Measurements from ENCODE around the gene VDR. TPM values are rescaled to one million over a fixed set of nuclear protein-coding genes. Genes with fewer than 3 reads are reported as not detected.
"Not testable (repeated sequence)": the region's sequence is repeated elsewhere in the genome, so short reads cannot be mapped to it uniquely, and the experiment has no call there.

VDR gene
- polyA plus RNA-seq, 10 donors: 0.21 to 1.5 (median 0.44) TPM

GRCh38 chr12:47829584-47829983 is 75.2 kb downstream of the VDR start:
- no peak for DNase-seq

GRCh38 chr12:47828976-47829482 is 75.8 kb downstream of the VDR start:
- peak in 1 of 3 donors; percentile 78 for DNase-seq

GRCh38 chr12:47828008-47828975 is 76.5 kb downstream of the VDR start:
- DNase-seq: peak in 1 of 3 donors; percentile 86

- peak in 1 of 3 donors; percentile 54 for DNase-seq
These were observed 79.6 kb downstream of the VDR start for GRCh38 chr12:47825173-47825639.

GRCh38 chr12:47824635-47825034 is 80.2 kb downstream of the VDR start:
- DNase-seq: no peak

- DNase-seq: no peak
These were observed 80.6 kb downstream of the VDR start for GRCh38 chr12:47824198-47824597.

- no peak for DNase-seq
These were observed 81.2 kb downstream of the VDR start for GRCh38 chr12:47823422-47824086.

- DNase-seq: no peak
These were observed 81.9 kb downstream of the VDR start for GRCh38 chr12:47822863-47823262.

GRCh38 chr12:47822401-47822800 is 82.4 kb downstream of the VDR start:
- DNase-seq: peak in 2 of 3 donors; percentile 68 to 70

- no peak for DNase-seq
These were observed 83.5 kb downstream of the VDR start for GRCh38 chr12:47821346-47821706.

GRCh38 chr12:47820631-47821345 is 84.0 kb downstream of the VDR start:
- peak; percentile 88 to 97 (median 94) for DNase-seq

GRCh38 chr12:47819896-47820630 is 84.7 kb downstream of the VDR start, which contains the start of gene HDAC7:
Gene HDAC7, minus strand, starts transcription at chr12:47819903. Its CDS starts 118 bp downstream, at chr12:47819785.
- peak; percentile 86 to 95 (median 94) for DNase-seq

- peak in 1 of 3 donors; percentile 79 for DNase-seq
These were observed 85.5 kb downstream of the VDR start for GRCh38 chr12:47819138-47819895.

GRCh38 chr12:47818467-47819137 is 86.2 kb downstream of the VDR start:
- DNase-seq: peak in 1 of 3 donors; percentile 61

GRCh38 chr12:47818007-47818376 is 86.8 kb downstream of the VDR start:
- no peak for DNase-seq

- peak in 1 of 3 donors; percentile 55 for DNase-seq
These were observed 87.4 kb downstream of the VDR start for GRCh38 chr12:47817272-47818006.

GRCh38 chr12:47816403-47817271 is 88.2 kb downstream of the VDR start:
- peak in 1 of 3 donors; percentile 37 for DNase-seq

- not testable (repeated sequence) for DNase-seq
These were observed 89.3 kb downstream of the VDR start for GRCh38 chr12:47815447-47815846.
